ENCODE data around the gene ATP13A4. TPM values are rescaled to one million over a fixed set of nuclear protein-coding genes. Genes with fewer than 3 reads are reported as not detected.

ATP13A4 gene
- total RNA-seq, 6 experiments from 2014 or later: not detected

DNA sequence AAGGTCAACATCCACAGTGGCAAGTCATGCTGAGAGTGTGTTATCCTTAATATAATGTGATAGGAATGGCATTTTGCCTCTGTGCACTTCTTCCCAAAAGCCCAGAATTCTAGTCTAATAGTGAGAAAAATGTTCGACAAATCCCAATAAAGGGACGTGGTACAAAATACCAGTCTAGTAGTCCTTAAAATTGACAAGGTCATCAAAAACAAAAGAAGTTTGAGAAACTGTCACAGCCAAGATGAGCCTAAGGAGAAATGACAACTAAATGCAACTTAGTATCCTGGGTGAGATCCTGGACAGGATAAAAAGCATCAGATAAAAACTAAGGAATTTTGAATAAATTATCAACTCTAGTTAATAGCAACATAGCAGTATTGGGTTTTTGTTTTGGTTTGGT is 14.4 kb upstream of the ATP13A4 start:
- Mint-ChIP-seq H3K27me3 (ENCODE audit: insufficient read depth) (peaks cover 9% of the 10 kb centered on the region), H3K9me3 (no peaks in the 10 kb centered on the region), H3K4me3 (no peak overlapping the region), H3K27ac (no peak overlapping the region), H3K36me3 (ENCODE audit: low read depth) (no peaks in the 10 kb centered on the region), H3K4me1 (ENCODE audit: low read depth) (no peaks in the 10 kb centered on the region)
- TF ChIP-seq, protein P1, sequence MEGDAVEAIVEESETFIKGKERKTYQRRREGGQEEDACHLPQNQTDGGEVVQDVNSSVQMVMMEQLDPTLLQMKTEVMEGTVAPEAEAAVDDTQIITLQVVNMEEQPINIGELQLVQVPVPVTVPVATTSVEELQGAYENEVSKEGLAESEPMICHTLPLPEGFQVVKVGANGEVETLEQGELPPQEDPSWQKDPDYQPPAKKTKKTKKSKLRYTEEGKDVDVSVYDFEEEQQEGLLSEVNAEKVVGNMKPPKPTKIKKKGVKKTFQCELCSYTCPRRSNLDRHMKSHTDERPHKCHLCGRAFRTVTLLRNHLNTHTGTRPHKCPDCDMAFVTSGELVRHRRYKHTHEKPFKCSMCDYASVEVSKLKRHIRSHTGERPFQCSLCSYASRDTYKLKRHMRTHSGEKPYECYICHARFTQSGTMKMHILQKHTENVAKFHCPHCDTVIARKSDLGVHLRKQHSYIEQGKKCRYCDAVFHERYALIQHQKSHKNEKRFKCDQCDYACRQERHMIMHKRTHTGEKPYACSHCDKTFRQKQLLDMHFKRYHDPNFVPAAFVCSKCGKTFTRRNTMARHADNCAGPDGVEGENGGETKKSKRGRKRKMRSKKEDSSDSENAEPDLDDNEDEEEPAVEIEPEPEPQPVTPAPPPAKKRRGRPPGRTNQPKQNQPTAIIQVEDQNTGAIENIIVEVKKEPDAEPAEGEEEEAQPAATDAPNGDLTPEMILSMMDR (IDR thresholded peaks at IDR 0.05): no peak
- DNase-seq: no peak

DNA sequence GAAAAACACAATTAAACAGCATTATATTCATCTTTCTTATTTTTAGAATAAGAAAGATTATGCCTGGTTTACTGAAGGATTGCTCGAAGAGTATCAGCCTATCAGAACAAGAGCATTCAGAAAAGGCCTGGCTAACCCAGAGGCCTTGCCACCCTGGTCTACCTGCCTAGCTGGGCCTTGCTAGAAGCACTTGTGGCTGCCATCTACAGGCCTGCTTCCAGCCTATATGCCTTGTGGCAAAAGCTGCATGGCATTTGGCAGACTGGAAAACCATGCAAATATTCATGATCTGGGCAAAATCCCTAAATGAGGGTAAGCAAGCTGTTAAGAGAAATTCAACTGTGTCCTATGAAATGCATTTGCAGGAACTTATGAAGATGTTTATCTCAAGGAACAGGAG is 9.3 kb upstream of the ATP13A4 start:
- Mint-ChIP-seq H3K27ac (no peak overlapping the region), H3K4me1 (ENCODE audit: low read depth) (no peaks in the 10 kb centered on the region), H3K4me3 (no peak overlapping the region), H3K27me3 (ENCODE audit: insufficient read depth) (peaks cover 9% of the 10 kb centered on the region), H3K9me3 (no peaks in the 10 kb centered on the region), H3K36me3 (ENCODE audit: low read depth) (no peaks in the 10 kb centered on the region)
- no peak for DNase-seq
- TF ChIP-seq, protein P1 (IDR thresholded peaks at IDR 0.05): peak; percentile 38; the same call in 1 of the 2 replicates

DNA sequence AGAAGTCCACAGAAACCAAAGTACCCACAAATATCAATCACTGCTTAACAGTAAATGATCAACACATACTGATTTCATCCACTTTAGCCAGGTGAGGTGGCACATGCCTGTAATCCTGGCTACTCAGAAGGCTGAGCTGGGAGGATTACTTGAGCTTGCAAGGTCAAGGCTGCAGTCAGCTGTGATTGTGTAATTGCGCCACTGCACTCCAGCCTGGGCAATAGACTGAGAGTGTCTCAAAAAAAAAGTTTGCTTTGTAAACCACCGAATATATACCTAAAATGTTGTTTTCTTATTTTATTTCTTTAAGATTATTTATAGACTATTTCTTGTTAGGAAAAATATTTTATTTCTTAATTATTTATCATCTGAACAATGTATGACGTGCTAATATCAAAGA is 8.7 kb upstream of the ATP13A4 start:
- no peak overlapping the region for H3K4me3 Mint-ChIP-seq
- no peaks in the 10 kb centered on the region for H3K36me3 Mint-ChIP-seq (ENCODE audit: low read depth)
- H3K27me3 Mint-ChIP-seq (ENCODE audit: insufficient read depth): peaks cover 9% of the 10 kb centered on the region
- no peaks in the 10 kb centered on the region for H3K9me3 Mint-ChIP-seq
- no peak overlapping the region for H3K27ac Mint-ChIP-seq
- H3K4me1 Mint-ChIP-seq (ENCODE audit: low read depth): no peaks in the 10 kb centered on the region
- TF ChIP-seq, protein P1 (IDR thresholded peaks at IDR 0.05): no peak
- no peak for DNase-seq

DNA sequence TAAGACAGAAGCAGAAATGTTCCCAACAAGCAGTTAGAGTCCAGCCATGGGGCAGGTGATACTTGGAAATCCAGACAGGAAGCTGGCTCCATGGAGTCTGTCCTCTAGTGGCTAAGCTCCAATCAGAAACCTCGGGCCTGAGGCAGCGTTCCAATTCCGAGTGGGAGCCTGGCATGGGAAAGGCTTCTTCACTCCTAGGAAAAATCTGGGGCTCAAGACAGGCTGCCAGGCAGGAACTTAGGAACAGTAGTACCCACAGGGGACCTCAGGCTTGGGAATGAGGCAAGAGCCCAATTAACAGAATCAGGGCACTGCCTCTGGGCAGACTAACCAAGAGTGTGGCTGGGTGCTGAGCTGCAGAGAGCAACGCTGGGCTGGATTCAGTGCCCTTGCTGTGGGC is 6.2 kb upstream of the ATP13A4 start:
- H3K4me1 Mint-ChIP-seq (ENCODE audit: low read depth): no peaks in the 10 kb centered on the region
- no peaks in the 10 kb centered on the region for H3K9me3 Mint-ChIP-seq
- H3K27ac Mint-ChIP-seq: no peak overlapping the region
- no peaks in the 10 kb centered on the region for H3K36me3 Mint-ChIP-seq (ENCODE audit: low read depth)
- H3K4me3 Mint-ChIP-seq: no peak overlapping the region
- no peak for DNase-seq
- no peaks in the 10 kb centered on the region; the same call in none of the 2 replicates for H3K27me3 Mint-ChIP-seq (ENCODE audit: insufficient read depth)
- TF ChIP-seq, protein P1 (IDR thresholded peaks at IDR 0.05): no peak

DNA sequence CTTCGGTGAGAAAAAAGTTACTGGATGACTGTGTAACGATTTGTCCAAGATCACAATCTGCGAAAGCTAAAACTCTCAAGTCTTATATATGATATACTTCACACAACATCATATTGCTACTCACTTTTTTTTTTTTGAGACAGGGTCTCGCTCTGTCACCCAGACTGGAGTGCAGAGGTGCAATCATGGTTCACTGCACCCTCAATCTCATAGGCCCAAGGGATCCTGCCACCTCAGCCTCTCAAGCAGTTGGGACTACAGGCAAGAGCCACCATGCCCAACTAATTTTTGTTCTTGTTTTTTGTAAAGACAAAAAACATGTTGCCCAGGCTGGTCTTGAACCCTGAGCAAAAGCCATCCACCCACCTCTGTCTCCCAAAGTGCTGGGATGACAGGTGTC is 5.4 kb upstream of the ATP13A4 start:
- DNase-seq: no peak
- TF ChIP-seq, protein P1 (IDR thresholded peaks at IDR 0.05): no peak
- Mint-ChIP-seq H3K4me3 (no peak overlapping the region), H3K9me3 (no peaks in the 10 kb centered on the region), H3K4me1 (ENCODE audit: low read depth) (no peaks in the 10 kb centered on the region), H3K27ac (no peak overlapping the region), H3K27me3 (ENCODE audit: insufficient read depth) (no peaks in the 10 kb centered on the region; the same call in none of the 2 replicates), H3K36me3 (ENCODE audit: low read depth) (no peaks in the 10 kb centered on the region)

DNA sequence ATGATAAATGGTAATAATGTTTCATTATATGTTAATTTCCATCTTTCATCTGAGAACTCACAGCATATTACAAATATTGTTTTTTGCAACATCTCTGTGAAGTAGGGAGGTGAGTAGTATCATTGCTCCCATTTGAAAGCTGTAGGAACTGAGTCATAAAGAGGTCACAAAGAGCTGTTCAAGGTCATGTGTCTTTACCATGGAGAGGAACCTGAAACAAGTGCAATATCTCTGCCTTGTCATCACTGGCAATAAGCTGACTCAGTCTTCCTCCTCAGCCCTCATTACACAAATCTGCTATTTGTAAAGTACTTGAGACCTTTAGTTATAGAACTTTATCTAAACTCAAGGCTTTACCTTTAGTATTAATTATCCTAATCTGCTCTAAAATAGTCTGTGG is 4.4 kb upstream of the ATP13A4 start:
- TF ChIP-seq, protein P1 (IDR thresholded peaks at IDR 0.05): no peak
- DNase-seq: no peak
- H3K4me1 Mint-ChIP-seq (ENCODE audit: low read depth): no peaks in the 10 kb centered on the region
- no peaks in the 10 kb centered on the region for H3K9me3 Mint-ChIP-seq
- H3K4me3 Mint-ChIP-seq: no peak overlapping the region
- no peaks in the 10 kb centered on the region; the same call in none of the 2 replicates for H3K27me3 Mint-ChIP-seq (ENCODE audit: insufficient read depth)
- H3K27ac Mint-ChIP-seq: no peak overlapping the region
- no peaks in the 10 kb centered on the region for H3K36me3 Mint-ChIP-seq (ENCODE audit: low read depth)

Measured in HFFc6 (cell line).